Heart right ventricle (tissue), 16 donors: Measurements from ENCODE around the gene C3orf85. TPM values are rescaled to one million over a fixed set of nuclear protein-coding genes. Genes with fewer than 3 reads are reported as not detected.

ENCODE experiments used
- ATAC-seq, 8 donors: fragments of 200-7000 bp; cut with Tn5 transposase; one replicate each; pipeline ENCODE4 v1.9.1; 2020; ENCODE audit warnings: mild to moderate bottlenecking in 8 of 8, moderate library complexity in 8 of 8, moderate number of reproducible peaks in 1 of 8
- DNase-seq, 2 donors: peaks; one replicate each; pipeline ENCODE4 v3.0.0-alpha.2; 2020
- H3K27ac ChIP-seq, 10 donors: fragments of 200-600 bp; sonication (generic) in 2 of 10; one replicate each; pipeline versions ENCODE4 v1.5.0 to v1.8.0; 2020 to 2022; ENCODE audit warnings: mild to moderate bottlenecking in 3 of 10
- H3K27me3 ChIP-seq, 7 donors: fragments of 200-600 bp; one replicate each; pipeline ENCODE4 v1.8.0; 2021 to 2022; ENCODE audit warnings: mild to moderate bottlenecking in 2 of 7
- H3K36me3 ChIP-seq, 9 donors: fragments of 200-600 bp; sonication (generic) in 1 of 9; one replicate each; pipeline versions ENCODE4 v1.5.0 to v1.8.0; 2020 to 2022; ENCODE audit warnings: mild to moderate bottlenecking in 2 of 9
- H3K4me1 ChIP-seq, 9 donors: fragments of 200-600 bp; sonication (generic) in 1 of 9; one replicate each; pipeline versions ENCODE4 v1.5.0 to v1.8.0; 2020 to 2022; ENCODE audit warnings: mild to moderate bottlenecking in 4 of 9
- H3K4me3 ChIP-seq, 10 donors: fragments of 200-600 bp; sonication (generic) in 2 of 10; one replicate each; pipeline versions ENCODE4 v1.5.0 to v1.8.0; 2020 to 2022; ENCODE audit warnings: mild to moderate bottlenecking in 7 of 10, moderate library complexity in 2 of 10
- H3K9me3 ChIP-seq, 11 donors: fragments of 200-600 bp in 10 of 11; sonication (generic) in 2 of 11; one replicate each; pipeline versions ENCODE4 v1.5.0 to v1.8.0; 2013 to 2022; ENCODE audit warnings: mild to moderate bottlenecking in 2 of 11, control low read depth in 1 of 11, moderate library complexity in 1 of 11
- CTCF ChIP-seq, 9 donors: fragments of 200-600 bp; sonication (generic) in 2 of 9; IDR thresholded peaks; one replicate each; pipeline versions ENCODE4 v1.5.0 to v1.8.0; 2021 to 2022; ENCODE audit warnings: antibody characterized with exemption in 9 of 9, mild to moderate bottlenecking in 5 of 9, moderate library complexity in 1 of 9
- WGBS, 2 donors: extraction: QIAGEN DNeasy Blood & Tissue Kit; methylation state at CpG; one replicate each; pipeline ENCODE4 v1.1.7; 2013; ENCODE audit warnings: inconsistent platforms in 1 of 2; 5-methylcytosine and 5-hydroxymethylcytosine counted together
- intact Hi-C, 10 donors: fragments of 100-400 bp; cut with DNase I; formaldehyde crosslinking; loops; one replicate each; pipeline versions ENCODE4 v1.11.1 to v1.14.2; 2022
- polyA plus RNA-seq, 2 donors: library from polyadenylated mRNA; stranded (reverse); fragments of 200-250 nt; gene quantifications; one replicate each; pipeline ENCODE4 v1.2.3, GENCODE V29; 2013
- total RNA-seq, 10 donors: library from RNA; stranded (reverse); fragmentation: NEBNext Ultra II Directional in 3 of 10; extraction: Animal tissue kit (Norgen Biotek cat#: 25700) in 3 of 10; gene quantifications; one replicate each; pipeline versions ENCODE4 v1.2.1 to v1.2.4, GENCODE V29; 2021 to 2023
- donor health status: Arrhythmogenic right ventricular cardiomyopathy.
- donor health status: ischemic (EF 13 %, LVEDD 7.1; RV severe dilation, severe dysfunction).
- donor health status: healthy with polysubstance abuse.
- donor health status: DM: no; HTN: yes; CAD: no.
- donor health status: DM: no; HTN: no; CAD: no.
- donor health status: ischemic (EF 25% LVEDD 6.9; RV normal size, moderate dysfunction).
- donor health status: ischemic (EF 25% LVEDD 5.7; RV mildly dilated, moderate dysfunction).
- donor health status: healthy.
- donor health status: DM: yes; HTN: yes; CAD: no.
- donor health status: Ischemic cardiomyopathy.
- donor health status: ischemic (EF 35%, LVEDD 5.7; RV mildly dilated, moderate dysfunction).
- donor health status: nonischemic (EF 11% LVEDD 7.7; RV severe dilation, severe dysfunction).
- donor health status: DM: yes; HTN: yes; CAD: no.
- donor health status: PGD.
- donor health status: ischemic (EF 29% LVEDD 5.4; RV normal size, mild dysfunction).
- donor health status: nonischemic (EF 23%, LVEDD 6.1; RV moderate dilation, normal function).

Gene C3orf85
- total and polyA plus RNA-seq, 12 donors: not detected

GRCh38 chr3:109188741-109189140 lies 52.2 kb downstream of the C3orf85 start:
- intact Hi-C loops: no loop called here
- TF ChIP-seq CTCF (IDR thresholded peaks at IDR 0.05): no peak
- no peak for ATAC-seq

GRCh38 chr3:109191421-109191820 lies 54.9 kb downstream of the C3orf85 start:
- DNase-seq: no peak
- Histone ChIP-seq H3K4me1 (no peaks in the 10 kb centered on the region), H3K4me3 (no peak overlapping the region), H3K9me3 (no peaks in the 10 kb centered on the region), H3K27me3 (no peaks in the 10 kb centered on the region), H3K36me3 (no peaks in the 10 kb centered on the region), H3K27ac (no peak overlapping the region)
- WGBS, 2 donors: 88 to 97% methylated on average over 1 of the region's 1 CpG
- intact Hi-C loops: loop anchor here in 1 of 10 donors (10.0 kb wide), 1 partner anchor 63 kb away; no protein-coding TSS in a partner anchor
- no peak for ATAC-seq
- TF ChIP-seq CTCF (IDR thresholded peaks at IDR 0.05): no peak

More at GRCh38 chr3:109188741-109189140, 52.2 kb downstream of the C3orf85 start:
- Histone ChIP-seq H3K27ac (no peak overlapping the region), H3K27me3 (no peaks in the 10 kb centered on the region), H3K36me3 (no peaks in the 10 kb centered on the region), H3K4me1 (no peaks in the 10 kb centered on the region), H3K4me3 (no peak overlapping the region), H3K9me3 (no peaks in the 10 kb centered on the region)
- WGBS, 2 donors: 73% methylated on average over 6 of the region's 6 CpGs
- DNase-seq: no peak

- TF ChIP-seq CTCF (IDR thresholded peaks at IDR 0.05): no peak
- H3K36me3 ChIP-seq: no peaks in the 10 kb centered on the region
- intact Hi-C loops: loop anchor here in 1 of 10 donors (10.0 kb wide), 1 partner anchor 59 kb away; no protein-coding TSS in a partner anchor
- H3K27me3 ChIP-seq: no peaks in the 10 kb centered on the region
- ATAC-seq (peak in 1 of 8 donors; percentile 48), DNase-seq (no peak)
- H3K4me3 ChIP-seq: no peak overlapping the region
- H3K4me1 ChIP-seq: no peaks in the 10 kb centered on the region
- peaks cover 0 to 10% (median 0%) of the 10 kb centered on the region in 11 donors for H3K9me3 ChIP-seq
- H3K27ac ChIP-seq: peak overlapping the region in 1 of 10 donors; percentile 19
- 23 to 37% methylated on average over 1 of the region's 1 CpG for WGBS, 2 donors
Observed at GRCh38 chr3:109195815-109196214, 59.3 kb downstream of the C3orf85 start.

Other genes with a start within 250 kb of the C3orf85 start
- 10 to 100 TPM in 1 of 10 donors, 1 to 10 TPM in 6, under 1 TPM in 1, not detected in 2; 0.56 to 10.7 (median 4.6) TPM for gene GUCA1C, start 182.8 kb upstream of the C3orf85 start, total RNA-seq
- gene GUCA1C, start 182.8 kb upstream of the C3orf85 start, polyA plus RNA-seq: not detected
- not detected for gene MORC1, start 18.6 kb upstream of the C3orf85 start, total RNA-seq
- gene MORC1, start 18.6 kb upstream of the C3orf85 start, polyA plus RNA-seq: not detected
- gene DPPA2, start 179.8 kb downstream of the C3orf85 start, total RNA-seq: not detected
- gene DPPA2, start 179.8 kb downstream of the C3orf85 start, polyA plus RNA-seq: not detected
- not detected for gene DPPA4, start 200.8 kb downstream of the C3orf85 start, total RNA-seq
- under 1 TPM in 1 of 2 donors, not detected in 1; 0.01 TPM for gene DPPA4, start 200.8 kb downstream of the C3orf85 start, polyA plus RNA-seq